H1 (cell line): ENCODE results near the gene BNIP2. TPM values are rescaled to one million over a fixed set of nuclear protein-coding genes. Genes with fewer than 3 reads are reported as not detected.

Source experiments
- CTCF ChIA-PET: fragments of 300-600 bp; sonication (Branson Sonifier 250); formaldehyde crosslinking; loops from one replicate; lab custom pipeline; 2021; ENCODE audit not compliant: partially characterized antibody; lab: Charles Lee
- POLR2A ChIA-PET: fragments of 300-600 bp; sonication (Branson Sonifier 250); formaldehyde crosslinking; loops from one replicate; lab custom pipeline; 2021; ENCODE audit warnings: inconsistent platforms; ENCODE audit not compliant: partially characterized antibody; lab: Charles Lee
- DNase-seq, 2 experiments: peaks; one replicate each; pipeline versions ENCODE4 v3.0.0 to v3.0.0-alpha.2; 2010 to 2022; ENCODE audit warnings: low spot score in 2 of 2, low read depth in 1 of 2, mixed read lengths in 1 of 2
- FAIRE-seq: peaks from 2 replicates; lab custom pipeline; 2011; peaks lifted over from hg19 to GRCh38; lab: Jason Lieb, UNC
- H2AFZ ChIP-seq: 2 replicates; pipeline ENCODE4 v1.8.1; 2012; ENCODE audit warnings: low read length, inconsistent platforms
- H2AK5ac ChIP-seq: 2 replicates; pipeline ENCODE4 v1.6.1; 2013; ENCODE audit warnings: low read depth, low read length
- H2BK120ac ChIP-seq: replicated peaks from 2 replicates; pipeline ENCODE3; 2013; ENCODE audit warnings: low read depth, low read length, inconsistent platforms
- H2BK12ac ChIP-seq: 2 replicates; pipeline ENCODE4 v1.6.1; 2013; ENCODE audit warnings: low read depth, low read length
- H2BK15ac ChIP-seq: 2 replicates; pipeline ENCODE4 v1.6.1; 2013; ENCODE audit warnings: low read length
- H2BK20ac ChIP-seq: 2 replicates; pipeline ENCODE4 v1.6.1; 2013; ENCODE audit warnings: low read length
- H2BK5ac ChIP-seq: 2 replicates; pipeline ENCODE4 v1.6.1; 2013; ENCODE audit warnings: low read depth, low read length
- H3K14ac ChIP-seq: 2 replicates; pipeline ENCODE4 v1.6.1; 2013; ENCODE audit warnings: inconsistent platforms; ENCODE audit not compliant: insufficient read length
- H3K18ac ChIP-seq: 2 replicates; pipeline ENCODE4 v1.6.1; 2013; ENCODE audit warnings: low read length; ENCODE audit errors: extremely low read depth
- H3K23ac ChIP-seq: 2 replicates; pipeline ENCODE4 v1.6.1; 2013; ENCODE audit warnings: inconsistent platforms; ENCODE audit not compliant: insufficient read length
- H3K23me2 ChIP-seq: 2 replicates; pipeline ENCODE4 v1.6.1; 2013; ENCODE audit warnings: low read depth, low read length
- H3K27ac ChIP-seq: 2 replicates; pipeline ENCODE4 v1.6.1; 2011; ENCODE audit warnings: low read depth, low read length, inconsistent platforms
- H3K27me3 ChIP-seq, 4 experiments: replicated peaks in 1 of 4; 1 replicate in 1 of 4; 2 replicates in 3 of 4; pipeline versions ENCODE4 v1.6.1 to v1.8.1; 2011 to 2013; ENCODE audit warnings: low read length in 3 of 4, mild to moderate bottlenecking in 3 of 4, inconsistent platforms in 2 of 4, mixed read lengths in 2 of 4, moderate library complexity in 1 of 4; ENCODE audit not compliant: control insufficient read depth in 3 of 4, insufficient read depth in 3 of 4; ENCODE audit errors: extremely low read depth in 1 of 4
- H3K36me3 ChIP-seq, 4 experiments: 2 replicates each; pipeline versions ENCODE4 v1.6.1 to v1.8.1; 2011 to 2013; ENCODE audit warnings: mild to moderate bottlenecking in 4 of 4, low read length in 3 of 4, moderate library complexity in 2 of 4, control low read depth in 1 of 4, inconsistent platforms in 1 of 4; ENCODE audit not compliant: insufficient read depth in 4 of 4, control insufficient read depth in 2 of 4
- H3K4ac ChIP-seq: replicated peaks from 2 replicates; pipeline ENCODE3; 2013; ENCODE audit warnings: low read length, low read depth, mixed read lengths, inconsistent platforms; ENCODE audit not compliant: insufficient read length
- H3K4me1 ChIP-seq, 4 experiments: replicated peaks in 1 of 4; 1 replicate in 1 of 4; 2 replicates in 3 of 4; pipeline versions ENCODE4 v1.6.1 to v1.8.1; 2011 to 2013; ENCODE audit warnings: low read length in 3 of 4, inconsistent platforms in 2 of 4, mixed read lengths in 1 of 4; ENCODE audit not compliant: insufficient read depth in 4 of 4, control insufficient read depth in 3 of 4
- H3K4me2 ChIP-seq, 2 experiments: 2 replicates each; pipeline versions ENCODE4 v1.6.1 to v1.8.1; 2011 to 2013; ENCODE audit warnings: low read depth in 2 of 2, low read length in 2 of 2, control low read depth in 1 of 2, inconsistent platforms in 1 of 2, mild to moderate bottlenecking in 1 of 2; ENCODE audit not compliant: insufficient read depth in 1 of 2
- H3K4me3 ChIP-seq, 4 experiments: fragments of 200-600, 300-600 bp in 1 of 4; sonication (generic), shearing (Covaris generic), sonication (Bioruptor Twin) in 1 of 4; 2 replicates each; pipeline versions ENCODE4 v1.5.1 to v1.8.1; 2011 to 2016; ENCODE audit warnings: low read length in 4 of 4, low read depth in 3 of 4, control low read depth in 2 of 4, inconsistent platforms in 2 of 4, mild to moderate bottlenecking in 2 of 4, mixed read lengths in 1 of 4, moderate library complexity in 1 of 4; ENCODE audit not compliant: insufficient read depth in 2 of 4; ENCODE audit errors: extremely low read depth in 1 of 4
- H3K56ac ChIP-seq: replicated peaks from 2 replicates; pipeline ENCODE3; 2013; ENCODE audit warnings: low read depth, mild to moderate bottlenecking, mixed read lengths, low read length, inconsistent platforms; ENCODE audit not compliant: insufficient read length
- H3K79me1 ChIP-seq: 2 replicates; pipeline ENCODE4 v1.6.1; 2013; ENCODE audit warnings: low read depth, low read length, control low read depth
- H3K79me2 ChIP-seq, 2 experiments: 2 replicates each; pipeline versions ENCODE4 v1.6.1 to v1.8.1; 2012 to 2013; ENCODE audit warnings: low read length in 2 of 2, mild to moderate bottlenecking in 2 of 2, inconsistent platforms in 1 of 2; ENCODE audit not compliant: insufficient read depth in 2 of 2, control insufficient read depth in 1 of 2
- H3K9ac ChIP-seq, 4 experiments: replicated peaks in 1 of 4; 1 replicate in 1 of 4; 2 replicates in 3 of 4; pipeline versions ENCODE4 v1.6.1 to v1.8.1; 2011 to 2013; ENCODE audit warnings: low read depth in 3 of 4, low read length in 3 of 4, control low read depth in 2 of 4, mild to moderate bottlenecking in 2 of 4, moderate library complexity in 2 of 4, inconsistent platforms in 1 of 4; ENCODE audit errors: extremely low read depth in 1 of 4
- H3K9me3 ChIP-seq, 2 experiments: 2 replicates each; pipeline versions ENCODE4 v1.6.1 to v1.8.1; 2012 to 2013; ENCODE audit warnings: mild to moderate bottlenecking in 2 of 2, moderate library complexity in 2 of 2, control low read depth in 1 of 2, inconsistent platforms in 1 of 2, low read depth in 1 of 2, low read length in 1 of 2, mixed read lengths in 1 of 2; ENCODE audit not compliant: insufficient read depth in 2 of 2
- H4K20me1 ChIP-seq, 2 experiments: replicated peaks in 1 of 2; 2 replicates each; pipeline versions ENCODE3 to v1.8.1; 2011 to 2013; ENCODE audit warnings: inconsistent platforms in 2 of 2, low read length in 2 of 2, mild to moderate bottlenecking in 1 of 2; ENCODE audit not compliant: insufficient read depth in 2 of 2, control insufficient read depth in 1 of 2
- H4K5ac ChIP-seq: 2 replicates; pipeline ENCODE4 v1.6.1; 2013; ENCODE audit warnings: low read length, low read depth, mixed read lengths, inconsistent platforms; ENCODE audit not compliant: insufficient read length
- H4K8ac ChIP-seq: 2 replicates; pipeline ENCODE4 v1.8.0; 2013; ENCODE audit warnings: mild to moderate bottlenecking, moderate library complexity, low read length, inconsistent platforms; ENCODE audit not compliant: insufficient read depth; ENCODE audit errors: extremely low read depth
- H4K91ac ChIP-seq: replicated peaks from 2 replicates; pipeline ENCODE3; 2013; ENCODE audit warnings: low read length, mixed read lengths, inconsistent platforms; ENCODE audit not compliant: insufficient read length
- CREB1 ChIP-seq: IDR thresholded peaks from 2 replicates; pipeline ENCODE4 v1.6.1; 2012; ENCODE audit warnings: inconsistent platforms
- CTBP2 ChIP-seq: IDR thresholded peaks from 2 replicates; pipeline ENCODE4 v1.7.0; 2011; ENCODE audit warnings: borderline replicate concordance, mild to moderate bottlenecking, moderate library complexity, mixed read lengths, low read length; ENCODE audit not compliant: insufficient read depth, insufficient read length
- JUN ChIP-seq: IDR thresholded peaks from 2 replicates; pipeline ENCODE4 v1.6.1; 2011; ENCODE audit warnings: low read depth, mild to moderate bottlenecking, improper control_type of control experiment, low read length
- WGBS, 2 experiments: shearing (Covaris generic) in 1 of 2; methylation state at CpG; one replicate each; pipeline versions ENCODE4 v1.1.6 to v1.1.7; 2013 to 2015; ENCODE audit warnings: low lambda C conversion rate in 2 of 2, mixed read lengths in 2 of 2, inconsistent platforms in 1 of 2, low coverage in 1 of 2, missing lambda C conversion rate in 1 of 2; ENCODE audit not compliant: insufficient replicate concordance in 2 of 2, insufficient coverage in 1 of 2, insufficient read length in 1 of 2; ENCODE audit errors: extremely low coverage in 1 of 2, missing lambda C conversion rate in 1 of 2; 5-methylcytosine and 5-hydroxymethylcytosine counted together
- polyA plus RNA-seq, 7 experiments: library from polyadenylated mRNA; depleted of rRNA in 3 of 7; stranded (reverse) in 5 of 7; unstranded in 2 of 7; fragments of >200 nt in 5 of 7; fragments of 200-250 nt in 2 of 7; gene quantifications; 1 replicate in 5 of 7; 2 replicates in 1 of 7; 4 replicates in 1 of 7; pipeline versions ENCODE4 v1.2.1 to v1.2.3, GENCODE V29; 2011 to 2013; ENCODE audit warnings: missing spikeins in 2 of 7, mixed read lengths in 2 of 7
- total RNA-seq: library from RNA; stranded (reverse); fragmentation: NEBNext Ultra II Directional; extraction: Animal tissue kit (Norgen Biotek cat#: 25700); gene quantifications from 2 replicates; pipeline ENCODE4 v1.2.1, GENCODE V29; 2021

Gene BNIP2
- total and polyA plus RNA-seq, 2 of the 8 experiments (the other 6 are each of a cell fraction or from before 2014, with no cell fraction given) = 11.8 to 40.6 TPM

DNA sequence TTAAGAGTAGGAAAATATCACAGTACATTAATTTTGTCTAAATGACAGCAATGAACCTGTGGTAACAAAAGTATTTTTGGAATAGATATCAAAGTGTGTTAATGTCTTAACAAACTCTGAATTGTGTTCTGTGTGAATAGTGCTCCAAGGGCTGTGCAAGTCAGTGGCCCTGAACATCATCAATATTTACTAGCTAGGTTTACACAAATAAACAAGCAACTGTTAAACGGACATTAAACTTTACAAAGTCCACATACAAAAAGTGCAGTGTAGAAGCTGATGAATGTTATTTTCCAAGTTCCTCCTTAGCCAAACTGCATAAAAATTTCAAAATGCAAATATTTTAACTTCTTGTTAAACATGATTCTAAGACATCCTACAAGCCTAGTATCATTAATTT is 29.8 kb downstream of the BNIP2 start:
- Histone ChIP-seq H3K4me1 (peaks cover 0 to 7% (median 0%) of the 10 kb centered on the region in 4 experiments; a peak in 1 of 7 replicates), H2BK5ac (no peak overlapping the region), H2BK120ac (no peak overlapping the region), H4K8ac (no peak overlapping the region), H3K4me3 (no peak overlapping the region), H4K20me1 (peaks cover 0 to 3% of the 10 kb centered on the region in 2 experiments), H3K18ac (no peak overlapping the region), H3K9ac (no peak overlapping the region), H2BK12ac (no peak overlapping the region), H2BK20ac (no peak overlapping the region), H3K36me3 (peaks cover 0 to 38% (median 3%) of the 10 kb centered on the region in 4 experiments; a peak in 4 of 8 replicates), H3K9me3 (no peaks in the 10 kb centered on the region), H4K91ac (no peak overlapping the region), H2AFZ (no peak overlapping the region), H4K5ac (no peak overlapping the region), H2BK15ac (no peak overlapping the region), H3K27ac (no peak overlapping the region), H3K56ac (no peak overlapping the region), H3K79me1 (peaks cover 6% of the 10 kb centered on the region), H3K79me2 (peaks cover 12 to 27% of the 10 kb centered on the region in 2 experiments), H3K14ac (no peak overlapping the region), H3K4ac (no peak overlapping the region), H3K23ac (no peak overlapping the region), H3K27me3 (no peaks in the 10 kb centered on the region), H3K4me2 (no peak overlapping the region), H2AK5ac (no peak overlapping the region), H3K23me2 (peaks cover 5% of the 10 kb centered on the region)
- POLR2A ChIA-PET = interaction anchor here (1.1 kb wide), 1 partner anchor 29 kb away, joined by 3 read pairs; no protein-coding TSS in a partner anchor
- WGBS, 2 experiments = 100% methylated on average over 1 of the region's 1 CpG; no CpG with 5 or more reads in 1 of the 2 experiments
- FAIRE-seq = no peak
- CTCF ChIA-PET = no interaction called here
- no peak for DNase-seq
- TF ChIP-seq JUN = no peak
- TF ChIP-seq CTBP2 = no peak
- TF ChIP-seq CREB1 = no peak
